GM12873 (cell line): ENCODE data around the gene MAP2K4.

Experiments
- CTCF ChIP-seq: IDR thresholded peaks from 2 replicates; pipeline ENCODE4 v1.5.1; 2012; ENCODE audit warnings: low read depth, mild to moderate bottlenecking, moderate library complexity, low read length, control low read depth; ENCODE audit not compliant: insufficient read depth; ENCODE audit errors: missing control alignments

The MAP2K4 gene

GRCh38 chr17:12107905-12108304, 87.2 kb downstream of the MAP2K4 start:
- TF ChIP-seq CTCF = no peak

- no peak for TF ChIP-seq CTCF
Measured at GRCh38 chr17:12110906-12111305, 90.2 kb downstream of the MAP2K4 start.

GRCh38 chr17:12113156-12113555, 92.5 kb downstream of the MAP2K4 start:
- no peak for TF ChIP-seq CTCF

GRCh38 chr17:12114686-12115418, 94.2 kb downstream of the MAP2K4 start:
- no peak for TF ChIP-seq CTCF

GRCh38 chr17:12116143-12116542, 95.5 kb downstream of the MAP2K4 start:
- no peak for TF ChIP-seq CTCF

GRCh38 chr17:12118617-12119016, 97.9 kb downstream of the MAP2K4 start:
- TF ChIP-seq CTCF = no peak

- TF ChIP-seq CTCF = no peak
Measured at GRCh38 chr17:12122075-12122474, 101.4 kb downstream of the MAP2K4 start.
